22Rv1 (cell line): ENCODE measurements around the gene MORN1.

Experiments
- H3K27ac ChIP-seq: fragments of 450-650 bp; 2 replicates; pipeline ENCODE4 v1.5.1; 2017
- ZFX ChIP-seq: fragments of 450-650 bp; IDR thresholded peaks from 2 replicates; pipeline ENCODE4 v1.6.1; 2017; ENCODE audit warnings: antibody characterized with exemption, borderline replicate concordance
- TF ChIP-seq, protein P1 (sequence below): fragments of 450-650 bp; IDR thresholded peaks from 2 replicates; pipeline ENCODE4 v1.5.1; 2017; ENCODE audit warnings: mild to moderate bottlenecking

MORN1 gene

DNA sequence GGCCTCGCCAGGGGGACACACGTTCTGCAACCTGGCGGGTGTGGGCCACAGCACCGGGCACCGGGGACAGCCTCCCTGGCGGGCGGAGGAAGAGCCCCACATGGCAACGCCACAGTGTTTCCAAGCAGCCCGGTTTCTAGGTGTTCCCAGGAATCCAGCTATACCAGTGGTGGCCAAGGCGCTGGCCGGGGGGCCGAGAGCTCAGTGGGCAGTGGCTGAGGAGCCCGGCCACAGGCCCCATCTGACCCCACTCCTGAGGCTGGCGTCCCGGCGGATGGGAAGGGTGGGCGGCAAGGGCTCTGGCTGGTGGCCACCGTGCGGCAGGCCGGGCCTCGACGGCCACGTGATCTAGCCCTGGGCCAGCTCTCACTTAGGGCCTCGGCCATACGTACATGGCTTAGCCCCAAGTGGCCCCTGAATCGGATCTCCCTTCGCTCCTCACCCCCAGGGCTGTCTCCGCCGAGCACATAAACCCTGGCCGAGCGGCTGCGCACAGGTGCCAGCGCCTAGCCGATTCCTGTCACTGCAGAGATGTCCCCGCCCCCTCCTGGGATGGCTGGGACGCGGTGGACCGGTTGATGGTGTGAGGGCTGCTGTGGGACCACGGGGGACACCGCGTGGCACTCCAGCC, 68.7 kb downstream of the MORN1 start:
- no peak overlapping the region for H3K27ac ChIP-seq
- TF ChIP-seq, protein P1, sequence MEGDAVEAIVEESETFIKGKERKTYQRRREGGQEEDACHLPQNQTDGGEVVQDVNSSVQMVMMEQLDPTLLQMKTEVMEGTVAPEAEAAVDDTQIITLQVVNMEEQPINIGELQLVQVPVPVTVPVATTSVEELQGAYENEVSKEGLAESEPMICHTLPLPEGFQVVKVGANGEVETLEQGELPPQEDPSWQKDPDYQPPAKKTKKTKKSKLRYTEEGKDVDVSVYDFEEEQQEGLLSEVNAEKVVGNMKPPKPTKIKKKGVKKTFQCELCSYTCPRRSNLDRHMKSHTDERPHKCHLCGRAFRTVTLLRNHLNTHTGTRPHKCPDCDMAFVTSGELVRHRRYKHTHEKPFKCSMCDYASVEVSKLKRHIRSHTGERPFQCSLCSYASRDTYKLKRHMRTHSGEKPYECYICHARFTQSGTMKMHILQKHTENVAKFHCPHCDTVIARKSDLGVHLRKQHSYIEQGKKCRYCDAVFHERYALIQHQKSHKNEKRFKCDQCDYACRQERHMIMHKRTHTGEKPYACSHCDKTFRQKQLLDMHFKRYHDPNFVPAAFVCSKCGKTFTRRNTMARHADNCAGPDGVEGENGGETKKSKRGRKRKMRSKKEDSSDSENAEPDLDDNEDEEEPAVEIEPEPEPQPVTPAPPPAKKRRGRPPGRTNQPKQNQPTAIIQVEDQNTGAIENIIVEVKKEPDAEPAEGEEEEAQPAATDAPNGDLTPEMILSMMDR: no peak
- TF ChIP-seq ZFX: no peak

DNA sequence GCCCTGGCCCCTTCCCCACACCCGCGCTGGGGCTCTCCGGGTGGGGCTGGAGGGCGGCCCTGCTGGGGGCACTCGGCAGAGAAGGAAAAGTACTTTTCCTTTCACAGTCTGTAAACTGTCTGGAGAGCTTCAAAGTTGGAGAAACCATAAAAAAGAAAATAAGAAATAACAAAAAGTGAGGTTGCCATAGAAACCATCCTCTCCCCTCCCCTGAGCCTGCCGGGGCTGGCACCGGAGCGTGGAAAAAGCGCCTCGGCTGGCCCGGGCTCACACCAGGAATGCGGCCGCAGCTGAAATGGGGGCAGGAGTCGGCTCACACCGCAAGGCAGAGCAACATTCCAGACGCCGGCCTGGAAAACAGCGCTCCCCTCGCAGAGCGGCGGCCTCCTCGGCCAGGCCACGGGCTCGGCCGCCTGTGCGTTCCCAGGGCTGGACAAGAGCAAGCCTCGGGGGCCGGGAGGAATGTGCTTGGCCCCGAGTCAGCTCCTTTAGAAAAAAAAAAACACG, 69.2 kb downstream of the MORN1 start:
- no peak overlapping the region for H3K27ac ChIP-seq

DNA sequence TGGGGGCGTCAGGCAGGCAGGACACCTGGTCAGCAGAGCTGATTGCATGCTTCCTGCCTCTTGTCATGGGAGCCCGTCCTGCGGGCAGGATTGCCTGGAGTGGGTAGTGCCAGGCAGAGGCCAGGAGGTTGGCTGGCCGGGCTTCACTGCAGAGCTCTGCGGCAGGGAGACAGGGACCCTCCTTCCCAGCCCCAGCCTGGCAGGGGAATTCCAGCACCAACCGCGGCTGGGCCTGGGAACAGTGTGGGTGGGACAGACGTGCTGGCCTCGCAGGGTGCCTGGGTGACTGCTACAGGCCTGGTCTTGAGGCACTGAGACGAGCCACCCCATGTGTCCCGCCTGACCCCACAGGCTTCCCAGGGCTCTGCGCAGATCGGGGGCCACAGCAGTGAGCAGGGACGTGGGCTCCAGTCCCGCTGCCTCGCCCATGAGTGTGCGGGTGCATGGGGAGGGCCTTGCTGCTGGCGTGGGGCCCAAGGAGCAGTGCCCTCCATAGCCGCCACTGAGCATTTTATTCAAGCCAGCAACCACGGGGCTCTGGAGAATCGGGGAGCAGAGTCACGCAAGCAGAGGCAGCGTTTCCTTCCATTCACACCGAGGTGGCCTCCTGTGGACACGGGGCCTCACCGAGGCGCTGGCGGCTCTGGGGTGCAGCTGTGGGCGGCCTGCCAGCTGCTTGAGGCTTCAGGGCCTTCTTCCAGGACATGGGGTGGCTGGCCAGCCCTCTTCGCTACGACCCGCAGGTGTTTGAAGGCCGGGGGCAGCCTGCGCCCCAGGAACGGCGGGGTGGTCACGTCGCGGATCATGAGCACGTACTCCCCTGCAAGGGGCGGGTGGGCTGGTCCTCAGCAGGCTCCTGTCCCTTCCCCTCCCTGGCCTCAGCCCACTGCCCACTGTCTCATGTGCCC, 70.3 kb downstream of the MORN1 start:
- no peak overlapping the region for H3K27ac ChIP-seq
- TF ChIP-seq, protein P1: no peak
- TF ChIP-seq ZFX: no peak

More for the DNA sequence above, 69.2 kb downstream of the MORN1 start:
- TF ChIP-seq ZFX: no peak
- TF ChIP-seq, protein P1: peak; percentile 30

DNA sequence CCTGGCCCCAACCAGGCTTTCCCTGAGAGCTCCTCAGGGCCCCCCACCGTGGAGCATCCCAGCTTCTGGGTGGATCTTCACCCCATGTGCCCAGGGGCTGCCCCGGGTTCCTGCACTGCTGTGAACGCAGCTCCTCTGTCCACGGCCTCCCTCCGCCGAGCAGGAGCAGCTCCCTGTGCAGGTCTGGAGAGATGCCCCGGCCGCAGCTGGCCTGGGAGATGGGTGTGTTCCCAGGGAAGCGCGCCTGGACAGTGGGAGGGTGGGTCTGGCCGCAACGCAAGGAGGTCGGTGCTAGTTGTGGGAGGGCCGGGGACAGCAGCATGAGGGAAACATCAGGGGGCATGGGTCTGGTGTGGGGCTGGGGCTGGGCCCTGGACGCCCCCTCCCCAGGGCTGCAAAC, 71.3 kb downstream of the MORN1 start:
- TF ChIP-seq, protein P1: no peak
- no peak for TF ChIP-seq ZFX
- no peak overlapping the region for H3K27ac ChIP-seq

DNA sequence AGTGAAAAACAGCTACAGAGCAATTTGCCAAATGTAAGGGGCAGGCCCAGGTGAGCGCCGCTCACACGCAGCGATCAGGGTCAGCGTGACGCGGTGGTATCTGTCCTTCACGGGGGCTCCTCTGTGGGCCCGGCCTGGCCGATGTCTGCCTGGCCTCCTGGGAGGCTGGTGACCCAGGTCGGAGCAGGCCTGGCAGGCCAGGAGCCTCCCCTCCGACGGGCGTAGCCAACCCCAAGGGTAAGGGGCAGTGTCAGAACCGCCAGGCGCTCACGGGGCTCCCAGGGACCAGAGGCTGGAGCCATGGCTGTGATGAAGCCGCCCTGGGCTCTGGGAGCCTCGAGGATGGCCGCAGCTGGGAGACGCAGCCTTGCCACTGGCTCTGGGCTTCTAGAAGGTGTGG, 72.1 kb downstream of the MORN1 start:
- TF ChIP-seq, protein P1: no peak
- no peak for TF ChIP-seq ZFX
- no peak overlapping the region for H3K27ac ChIP-seq

DNA sequence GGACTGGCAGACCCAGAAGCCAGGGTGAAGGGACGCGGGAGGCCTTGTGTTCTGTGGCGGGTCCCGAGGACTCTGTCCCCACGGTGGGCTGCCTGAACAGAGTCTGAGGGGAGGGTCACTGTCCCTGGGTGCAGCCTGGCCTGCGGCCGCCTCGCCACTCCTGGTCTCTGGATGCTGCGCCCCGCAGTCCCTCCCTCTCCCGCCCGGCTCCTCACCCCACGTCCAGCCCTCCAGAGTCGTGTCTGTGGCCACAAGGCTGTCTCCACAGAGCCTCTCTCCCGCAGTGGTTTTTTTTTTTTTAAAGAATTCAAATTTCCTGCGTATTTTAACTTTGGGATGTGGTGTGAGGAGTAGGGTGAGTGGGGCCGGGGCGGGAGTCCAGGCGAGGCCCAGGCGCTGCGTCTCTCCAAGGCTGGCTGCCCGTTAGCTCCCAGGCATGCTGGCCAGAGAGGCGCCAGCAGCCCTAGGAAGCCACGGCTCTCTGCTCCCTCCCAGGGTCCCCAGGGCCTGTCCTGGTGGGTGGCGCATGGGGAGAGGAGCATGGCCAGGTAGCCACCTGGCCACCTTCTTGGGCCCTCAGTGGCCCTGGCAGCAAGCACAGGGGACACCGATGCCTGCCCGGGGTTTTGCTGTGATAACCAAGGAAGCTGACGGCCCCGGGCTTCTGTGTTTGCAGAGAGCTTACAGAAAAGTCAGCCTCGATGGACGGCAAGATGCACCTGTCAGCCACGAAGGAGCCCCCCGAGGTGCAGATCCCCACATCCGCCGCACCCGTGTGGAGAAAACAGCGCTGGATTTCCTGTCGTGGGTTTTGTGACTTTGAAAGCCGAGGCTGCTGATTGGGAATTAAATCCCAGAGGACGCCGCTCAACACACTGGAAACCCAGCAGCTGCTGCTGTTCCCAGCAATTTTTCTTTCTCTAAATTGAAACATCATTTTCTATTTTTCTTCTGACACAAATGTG, 72.8 kb downstream of the MORN1 start:
- no peak for TF ChIP-seq ZFX
- TF ChIP-seq, protein P1: no peak

More for the DNA sequence above, 72.8 kb downstream of the MORN1 start:
- no peak overlapping the region for H3K27ac ChIP-seq
